ENCODE results near the gene VPS29.

Gene VPS29

GRCh38 chr12:110444455-110444854, 57.5 kb downstream of the VPS29 start:
- DNase-seq: no peak

All from fibroblast of skin of back (primary cell).